SK-N-SH treated with all-trans-retinoic acid at 6 μM for 48 hours (cell line): ENCODE results near the gene MAML2.

Experiments used
- ARNTL ChIP-seq: fragments of 450-650 bp; formaldehyde crosslinking; IDR thresholded peaks from 2 replicates; pipeline ENCODE4 v1.5.0; 2020; ENCODE audit warnings: low read depth, mild to moderate bottlenecking, moderate library complexity, borderline replicate concordance
- CSDC2 ChIP-seq: fragments of 250-450 bp; sonication (Bioruptor Pico); IDR thresholded peaks from 2 replicates; pipeline ENCODE4 v1.5.0; 2020; ENCODE audit warnings: mild to moderate bottlenecking, moderate library complexity
- TOX ChIP-seq: fragments of 250-450 bp; sonication (Bioruptor Pico); IDR thresholded peaks from 2 replicates; pipeline ENCODE4 v1.8.0; 2021; ENCODE audit warnings: mild to moderate bottlenecking, moderate library complexity, borderline replicate concordance
- ZC3H10 ChIP-seq: fragments of 250-450 bp; sonication (Bioruptor Pico); IDR thresholded peaks from 2 replicates; pipeline ENCODE4 v1.5.1; 2021; ENCODE audit warnings: mild to moderate bottlenecking, moderate library complexity
- ZFP3 ChIP-seq: fragments of 250-450 bp; sonication (Bioruptor Pico); IDR thresholded peaks from 2 replicates; pipeline ENCODE4 v1.5.0; 2020; ENCODE audit warnings: mild to moderate bottlenecking, moderate library complexity
- ZNF8 ChIP-seq: fragments of 450-650 bp; formaldehyde crosslinking; IDR thresholded peaks from 2 replicates; pipeline ENCODE4 v1.5.0; 2020; ENCODE audit warnings: mild to moderate bottlenecking, moderate library complexity
- TF ChIP-seq, protein P1 (sequence below): fragments of 250-450 bp; sonication (Bioruptor Pico); IDR thresholded peaks from 2 replicates; pipeline ENCODE4 v1.8.0; 2021; ENCODE audit warnings: low read depth, mild to moderate bottlenecking, moderate library complexity, borderline replicate concordance
- TF ChIP-seq, protein P2 (sequence below): fragments of 250-450 bp; sonication (Bioruptor Pico); IDR thresholded peaks from 2 replicates; pipeline ENCODE4 v1.8.0; 2020; ENCODE audit warnings: mild to moderate bottlenecking, moderate library complexity, borderline replicate concordance

DNA sequence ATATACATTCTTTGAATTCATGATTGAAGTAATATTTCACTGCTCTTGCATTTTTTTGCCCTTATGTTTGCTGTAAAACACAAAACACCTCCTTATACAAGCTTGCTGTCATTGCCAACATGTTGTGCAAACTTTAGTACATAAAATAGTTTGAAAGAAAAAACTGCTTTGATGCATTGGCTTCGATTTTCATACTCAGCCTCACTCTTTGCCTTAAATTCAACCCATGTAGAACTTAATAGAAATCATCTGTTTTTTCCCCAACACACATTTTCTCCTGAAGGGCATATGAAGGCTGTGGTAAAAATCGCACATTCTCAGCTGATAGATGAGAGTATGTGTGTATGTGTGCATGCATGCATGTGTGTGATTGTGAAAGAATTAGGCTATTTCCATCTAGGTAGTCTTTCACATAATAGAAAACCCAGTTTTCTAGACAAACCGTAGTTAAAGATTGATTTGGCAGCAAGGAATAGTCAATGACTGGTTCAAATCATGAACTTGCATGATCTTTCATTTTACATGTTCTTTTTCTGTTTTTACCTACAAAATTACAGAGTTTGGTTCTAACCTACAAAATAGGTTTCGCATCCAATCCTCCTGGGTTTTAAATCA lies 346.3 kb downstream of the MAML2 start:
- TF ChIP-seq CSDC2 (CRISPR knock-in tag) (no peak), ZFP3 (CRISPR knock-in tag) (no peak), ARNTL (CRISPR knock-in tag) (no peak), TOX (no peak), ZC3H10 (no peak), ZNF8 (CRISPR knock-in tag) (no peak)
- TF ChIP-seq, protein P1, sequence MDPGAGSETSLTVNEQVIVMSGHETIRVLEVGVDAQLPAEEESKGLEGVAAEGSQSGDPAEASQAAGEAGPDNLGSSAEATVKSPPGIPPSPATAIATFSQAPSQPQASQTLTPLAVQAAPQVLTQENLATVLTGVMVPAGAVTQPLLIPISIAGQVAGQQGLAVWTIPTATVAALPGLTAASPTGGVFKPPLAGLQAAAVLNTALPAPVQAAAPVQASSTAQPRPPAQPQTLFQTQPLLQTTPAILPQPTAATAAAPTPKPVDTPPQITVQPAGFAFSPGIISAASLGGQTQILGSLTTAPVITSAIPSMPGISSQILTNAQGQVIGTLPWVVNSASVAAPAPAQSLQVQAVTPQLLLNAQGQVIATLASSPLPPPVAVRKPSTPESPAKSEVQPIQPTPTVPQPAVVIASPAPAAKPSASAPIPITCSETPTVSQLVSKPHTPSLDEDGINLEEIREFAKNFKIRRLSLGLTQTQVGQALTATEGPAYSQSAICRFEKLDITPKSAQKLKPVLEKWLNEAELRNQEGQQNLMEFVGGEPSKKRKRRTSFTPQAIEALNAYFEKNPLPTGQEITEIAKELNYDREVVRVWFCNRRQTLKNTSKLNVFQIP (CRISPR knock-in tag), result no peak
- TF ChIP-seq, protein P2, sequence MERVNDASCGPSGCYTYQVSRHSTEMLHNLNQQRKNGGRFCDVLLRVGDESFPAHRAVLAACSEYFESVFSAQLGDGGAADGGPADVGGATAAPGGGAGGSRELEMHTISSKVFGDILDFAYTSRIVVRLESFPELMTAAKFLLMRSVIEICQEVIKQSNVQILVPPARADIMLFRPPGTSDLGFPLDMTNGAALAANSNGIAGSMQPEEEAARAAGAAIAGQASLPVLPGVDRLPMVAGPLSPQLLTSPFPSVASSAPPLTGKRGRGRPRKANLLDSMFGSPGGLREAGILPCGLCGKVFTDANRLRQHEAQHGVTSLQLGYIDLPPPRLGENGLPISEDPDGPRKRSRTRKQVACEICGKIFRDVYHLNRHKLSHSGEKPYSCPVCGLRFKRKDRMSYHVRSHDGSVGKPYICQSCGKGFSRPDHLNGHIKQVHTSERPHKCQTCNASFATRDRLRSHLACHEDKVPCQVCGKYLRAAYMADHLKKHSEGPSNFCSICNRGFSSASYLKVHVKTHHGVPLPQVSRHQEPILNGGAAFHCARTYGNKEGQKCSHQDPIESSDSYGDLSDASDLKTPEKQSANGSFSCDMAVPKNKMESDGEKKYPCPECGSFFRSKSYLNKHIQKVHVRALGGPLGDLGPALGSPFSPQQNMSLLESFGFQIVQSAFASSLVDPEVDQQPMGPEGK (CRISPR knock-in tag), result no peak
